22Rv1 (cell line): ENCODE measurements around the gene EYS.

ENCODE experiments used
- ZFX ChIP-seq: fragments of 450-650 bp; IDR thresholded peaks from 2 replicates; pipeline ENCODE4 v1.6.1; 2017; ENCODE audit warnings: antibody characterized with exemption, borderline replicate concordance
- TF ChIP-seq, protein P1 (sequence below): fragments of 450-650 bp; IDR thresholded peaks from 2 replicates; pipeline ENCODE4 v1.5.1; 2017; ENCODE audit warnings: mild to moderate bottlenecking

- TF ChIP-seq, protein P1, sequence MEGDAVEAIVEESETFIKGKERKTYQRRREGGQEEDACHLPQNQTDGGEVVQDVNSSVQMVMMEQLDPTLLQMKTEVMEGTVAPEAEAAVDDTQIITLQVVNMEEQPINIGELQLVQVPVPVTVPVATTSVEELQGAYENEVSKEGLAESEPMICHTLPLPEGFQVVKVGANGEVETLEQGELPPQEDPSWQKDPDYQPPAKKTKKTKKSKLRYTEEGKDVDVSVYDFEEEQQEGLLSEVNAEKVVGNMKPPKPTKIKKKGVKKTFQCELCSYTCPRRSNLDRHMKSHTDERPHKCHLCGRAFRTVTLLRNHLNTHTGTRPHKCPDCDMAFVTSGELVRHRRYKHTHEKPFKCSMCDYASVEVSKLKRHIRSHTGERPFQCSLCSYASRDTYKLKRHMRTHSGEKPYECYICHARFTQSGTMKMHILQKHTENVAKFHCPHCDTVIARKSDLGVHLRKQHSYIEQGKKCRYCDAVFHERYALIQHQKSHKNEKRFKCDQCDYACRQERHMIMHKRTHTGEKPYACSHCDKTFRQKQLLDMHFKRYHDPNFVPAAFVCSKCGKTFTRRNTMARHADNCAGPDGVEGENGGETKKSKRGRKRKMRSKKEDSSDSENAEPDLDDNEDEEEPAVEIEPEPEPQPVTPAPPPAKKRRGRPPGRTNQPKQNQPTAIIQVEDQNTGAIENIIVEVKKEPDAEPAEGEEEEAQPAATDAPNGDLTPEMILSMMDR, result no peak
- TF ChIP-seq ZFX, result no peak
Observed at GRCh38 chr6:63935732-63936131, 1771.3 kb downstream of the EYS start.
